ENCODE measurements around the gene ZDHHC3. TPM values are rescaled to one million over a fixed set of nuclear protein-coding genes. Genes with fewer than 3 reads are reported as not detected.

The ZDHHC3 gene
- total RNA-seq, 1 donor from 2014 or later, result 66.6 TPM

DNA sequence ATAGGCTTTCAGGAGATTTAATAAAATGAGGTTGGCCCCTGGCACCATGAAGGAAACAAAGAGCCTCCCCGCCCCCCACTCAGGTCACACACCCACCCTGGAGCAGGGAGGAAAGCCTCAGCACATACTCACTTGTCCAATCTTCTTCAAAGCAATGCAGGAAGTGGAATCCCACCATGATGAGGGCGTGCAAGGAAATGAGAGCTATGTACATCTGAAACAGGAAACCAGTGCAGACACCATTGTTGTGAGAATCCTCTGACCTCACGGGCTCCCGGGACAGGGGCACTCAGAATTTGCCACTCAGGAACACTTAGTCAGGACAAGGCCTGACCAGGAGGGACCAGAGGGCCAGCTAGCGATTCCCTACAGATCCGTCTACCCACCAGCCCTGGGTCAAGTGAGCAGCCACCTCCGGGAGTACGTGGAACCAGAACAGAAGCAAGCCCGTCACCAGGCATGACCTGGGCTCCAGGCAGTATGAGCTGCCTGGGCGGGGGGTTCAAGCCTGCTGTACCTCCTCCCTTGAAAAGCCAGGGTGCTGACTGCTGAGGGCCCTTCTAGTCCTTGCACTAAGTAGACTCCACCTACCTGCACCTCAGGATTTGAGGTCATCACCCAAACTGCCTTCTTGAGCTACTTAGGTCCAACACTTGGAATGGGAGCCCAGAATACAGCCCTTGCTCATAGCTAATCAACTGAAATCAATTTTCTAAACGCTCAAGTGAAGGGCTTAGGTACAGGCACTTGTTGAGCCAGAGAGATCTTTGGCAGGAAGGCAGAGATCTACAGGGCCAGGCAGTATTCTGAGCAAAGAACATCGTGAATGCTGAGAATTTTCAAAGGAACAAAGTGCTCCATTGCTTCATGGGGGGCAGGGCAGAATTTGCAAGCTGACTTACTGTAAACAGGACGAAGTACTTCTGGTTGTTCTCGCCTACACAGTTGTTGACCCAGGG is 42.7 kb downstream of the ZDHHC3 start:
- Mint-ChIP-seq H3K27ac (ENCODE audit: unreplicated experiment) (no peak overlapping the region), H3K27me3 (ENCODE audit: low read depth, unreplicated experiment) (no peaks in the 10 kb centered on the region), H3K9me3 (ENCODE audit: unreplicated experiment) (no peaks in the 10 kb centered on the region), H3K4me1 (ENCODE audit: low read depth, unreplicated experiment) (no peaks in the 10 kb centered on the region), H3K36me3 (ENCODE audit: low read depth, unreplicated experiment) (peaks cover 30% of the 10 kb centered on the region), H3K4me3 (ENCODE audit: unreplicated experiment) (no peak overlapping the region)
- Histone ChIP-seq H3K36me3 (ENCODE audit: insufficient read depth, low read length) (no peaks in the 10 kb centered on the region), H3K4me1 (ENCODE audit: insufficient read depth, low read length) (no peaks in the 10 kb centered on the region), H2AFZ (ENCODE audit: low read depth, low read length) (no peak overlapping the region), H3K9ac (ENCODE audit: low read length) (no peak overlapping the region), H3K4me3 (ENCODE audit: insufficient read depth, low read depth, low read length) (no peak overlapping the region), H3K9me3 (ENCODE audit: insufficient read depth, low read depth, low read length) (no peaks in the 10 kb centered on the region), H3K79me2 (ENCODE audit: insufficient read depth, low read length) (no peaks in the 10 kb centered on the region), H3K27me3 (ENCODE audit: insufficient read depth, low read length) (no peaks in the 10 kb centered on the region), H4K20me1 (ENCODE audit: insufficient read depth, low read length) (peaks cover 15% of the 10 kb centered on the region), H3K4me2 (ENCODE audit: low read length) (no peak overlapping the region), H3K27ac (ENCODE audit: low read depth, low read length) (no peak overlapping the region)
- no peak for FAIRE-seq
- TF ChIP-seq EZH2 (IDR thresholded peaks at IDR 0.05; ENCODE audit: insufficient read depth, low read length), result no peak
- TF ChIP-seq, protein P1, sequence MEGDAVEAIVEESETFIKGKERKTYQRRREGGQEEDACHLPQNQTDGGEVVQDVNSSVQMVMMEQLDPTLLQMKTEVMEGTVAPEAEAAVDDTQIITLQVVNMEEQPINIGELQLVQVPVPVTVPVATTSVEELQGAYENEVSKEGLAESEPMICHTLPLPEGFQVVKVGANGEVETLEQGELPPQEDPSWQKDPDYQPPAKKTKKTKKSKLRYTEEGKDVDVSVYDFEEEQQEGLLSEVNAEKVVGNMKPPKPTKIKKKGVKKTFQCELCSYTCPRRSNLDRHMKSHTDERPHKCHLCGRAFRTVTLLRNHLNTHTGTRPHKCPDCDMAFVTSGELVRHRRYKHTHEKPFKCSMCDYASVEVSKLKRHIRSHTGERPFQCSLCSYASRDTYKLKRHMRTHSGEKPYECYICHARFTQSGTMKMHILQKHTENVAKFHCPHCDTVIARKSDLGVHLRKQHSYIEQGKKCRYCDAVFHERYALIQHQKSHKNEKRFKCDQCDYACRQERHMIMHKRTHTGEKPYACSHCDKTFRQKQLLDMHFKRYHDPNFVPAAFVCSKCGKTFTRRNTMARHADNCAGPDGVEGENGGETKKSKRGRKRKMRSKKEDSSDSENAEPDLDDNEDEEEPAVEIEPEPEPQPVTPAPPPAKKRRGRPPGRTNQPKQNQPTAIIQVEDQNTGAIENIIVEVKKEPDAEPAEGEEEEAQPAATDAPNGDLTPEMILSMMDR (IDR thresholded peaks at IDR 0.05; ENCODE audit: insufficient read depth, low read depth, low read length), result no peak
- no peak for DNase-seq (ENCODE audit: low read depth)

DNA sequence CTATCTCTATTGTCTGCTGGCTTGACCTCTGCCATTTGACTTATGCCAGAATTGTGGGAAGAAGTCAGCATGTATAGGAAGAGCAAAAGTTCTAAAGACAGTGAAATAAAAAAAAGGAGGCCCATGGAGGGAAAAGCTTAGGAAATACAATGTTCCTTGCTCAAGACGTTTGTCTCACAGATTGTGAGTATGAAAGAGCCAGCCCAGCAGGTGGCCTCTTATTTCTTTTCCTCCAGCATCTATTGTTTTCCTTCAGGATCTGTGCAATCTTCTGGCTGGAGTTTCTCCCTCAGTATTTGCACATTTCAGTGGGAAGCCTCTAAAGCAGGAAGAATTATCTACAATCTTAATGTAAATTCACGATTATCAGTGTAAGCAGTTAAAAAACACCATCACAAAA is 43.7 kb downstream of the ZDHHC3 start:
- Histone ChIP-seq H2AFZ (ENCODE audit: low read depth, low read length) (no peak overlapping the region), H3K36me3 (ENCODE audit: insufficient read depth, low read length) (peaks cover under 1% of the 10 kb centered on the region), H3K79me2 (ENCODE audit: insufficient read depth, low read length) (no peaks in the 10 kb centered on the region), H3K4me2 (ENCODE audit: low read length) (no peak overlapping the region), H3K4me3 (ENCODE audit: insufficient read depth, low read depth, low read length) (no peak overlapping the region), H4K20me1 (ENCODE audit: insufficient read depth, low read length) (peaks cover 15% of the 10 kb centered on the region), H3K4me1 (ENCODE audit: insufficient read depth, low read length) (no peaks in the 10 kb centered on the region), H3K9ac (ENCODE audit: low read length) (no peak overlapping the region), H3K9me3 (ENCODE audit: insufficient read depth, low read depth, low read length) (no peaks in the 10 kb centered on the region), H3K27me3 (ENCODE audit: insufficient read depth, low read length) (no peaks in the 10 kb centered on the region), H3K27ac (ENCODE audit: low read depth, low read length) (no peak overlapping the region)
- DNase-seq (ENCODE audit: low read depth) (no peak), FAIRE-seq (no peak)
- H3K36me3 Mint-ChIP-seq (ENCODE audit: low read depth, unreplicated experiment), result peaks cover 27% of the 10 kb centered on the region
- H3K4me1 Mint-ChIP-seq (ENCODE audit: low read depth, unreplicated experiment), result no peaks in the 10 kb centered on the region
- no peak for TF ChIP-seq EZH2 (IDR thresholded peaks at IDR 0.05; ENCODE audit: insufficient read depth, low read length)
- TF ChIP-seq, protein P1 (IDR thresholded peaks at IDR 0.05; ENCODE audit: insufficient read depth, low read depth, low read length), result no peak
- H3K9me3 Mint-ChIP-seq (ENCODE audit: unreplicated experiment), result no peaks in the 10 kb centered on the region
- H3K4me3 Mint-ChIP-seq (ENCODE audit: unreplicated experiment), result no peak overlapping the region
- H3K27me3 Mint-ChIP-seq (ENCODE audit: low read depth, unreplicated experiment), result no peaks in the 10 kb centered on the region
- no peak overlapping the region for H3K27ac Mint-ChIP-seq (ENCODE audit: unreplicated experiment)

DNA sequence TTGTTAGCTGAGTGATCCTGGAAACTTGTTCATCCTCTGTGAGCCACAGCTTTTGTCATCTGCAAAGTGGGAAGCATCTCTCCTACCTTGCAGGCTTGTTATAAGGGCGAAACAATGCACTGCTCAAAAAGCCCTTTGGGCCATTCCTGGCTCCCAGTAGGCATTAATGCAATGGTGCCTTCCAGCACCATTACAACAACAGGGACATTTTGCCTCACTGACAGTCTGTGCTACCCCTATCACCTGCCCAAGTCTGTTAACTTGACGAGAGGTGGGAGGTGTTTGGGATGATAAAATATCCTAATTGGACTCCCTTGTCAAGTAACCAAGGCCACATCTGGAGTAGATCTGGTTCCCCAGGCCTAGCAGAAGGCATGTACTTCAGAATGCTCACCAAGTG is 44.2 kb downstream of the ZDHHC3 start:
- H3K4me2 ChIP-seq (ENCODE audit: low read length), result no peak overlapping the region
- Mint-ChIP-seq H3K4me3 (ENCODE audit: unreplicated experiment) (no peak overlapping the region), H3K27ac (ENCODE audit: unreplicated experiment) (no peak overlapping the region), H3K27me3 (ENCODE audit: low read depth, unreplicated experiment) (no peaks in the 10 kb centered on the region), H3K4me1 (ENCODE audit: low read depth, unreplicated experiment) (no peaks in the 10 kb centered on the region), H3K9me3 (ENCODE audit: unreplicated experiment) (no peaks in the 10 kb centered on the region), H3K36me3 (ENCODE audit: low read depth, unreplicated experiment) (peaks cover 28% of the 10 kb centered on the region)
- no peaks in the 10 kb centered on the region for H3K9me3 ChIP-seq (ENCODE audit: insufficient read depth, low read depth, low read length)
- peaks cover 2% of the 10 kb centered on the region for H3K36me3 ChIP-seq (ENCODE audit: insufficient read depth, low read length)
- H3K9ac ChIP-seq (ENCODE audit: low read length), result no peak overlapping the region
- TF ChIP-seq EZH2 (IDR thresholded peaks at IDR 0.05; ENCODE audit: insufficient read depth, low read length), result no peak
- TF ChIP-seq, protein P1 (IDR thresholded peaks at IDR 0.05; ENCODE audit: insufficient read depth, low read depth, low read length), result no peak
- H3K27ac ChIP-seq (ENCODE audit: low read depth, low read length), result no peak overlapping the region
- DNase-seq (ENCODE audit: low read depth), result no peak
- H2AFZ ChIP-seq (ENCODE audit: low read depth, low read length), result no peak overlapping the region
- H3K79me2 ChIP-seq (ENCODE audit: insufficient read depth, low read length), result no peaks in the 10 kb centered on the region
- H4K20me1 ChIP-seq (ENCODE audit: insufficient read depth, low read length), result peaks cover 15% of the 10 kb centered on the region
- FAIRE-seq, result no peak
- H3K4me1 ChIP-seq (ENCODE audit: insufficient read depth, low read length), result no peaks in the 10 kb centered on the region
- H3K27me3 ChIP-seq (ENCODE audit: insufficient read depth, low read length), result no peaks in the 10 kb centered on the region
- no peak overlapping the region for H3K4me3 ChIP-seq (ENCODE audit: insufficient read depth, low read depth, low read length)
